Skeletal muscle tissue (tissue), 1 donor: ENCODE measurements around the gene IL1A. TPM values are rescaled to one million over a fixed set of nuclear protein-coding genes. Genes with fewer than 3 reads are reported as not detected.

Experiments
- total RNA-seq: library from RNA; depleted of rRNA; stranded (reverse); fragments of >200 nt; gene quantifications from one replicate; pipeline ENCODE4 v1.2.3, GENCODE V29; 2014

Gene IL1A
- total RNA-seq, 1 donor from 2014 or later: not detected

Other genes starting within 250 kb of the IL1A start
- 20.9 TPM for gene POLR1B, start 242.0 kb downstream of the IL1A start, total RNA-seq
- gene CHCHD5, start 199.9 kb downstream of the IL1A start, total RNA-seq: 10.4 TPM
- gene SLC20A1, start 138.6 kb downstream of the IL1A start, total RNA-seq: 15.7 TPM
- not detected for gene NT5DC4, start 63.5 kb downstream of the IL1A start, total RNA-seq
- gene CKAP2L, start 19.9 kb downstream of the IL1A start, total RNA-seq: 1.0 TPM
- gene IL1B, start 52.3 kb upstream of the IL1A start, total RNA-seq: 1.0 TPM
- not detected for gene IL37, start 126.7 kb upstream of the IL1A start, total RNA-seq
- gene IL36G, start 193.5 kb upstream of the IL1A start, total RNA-seq: not detected
- gene IL36A, start 221.0 kb upstream of the IL1A start, total RNA-seq: not detected